GM12878 (cell line): ENCODE results near the gene FLT1. TPM values are rescaled to one million over a fixed set of nuclear protein-coding genes. Genes with fewer than 3 reads are reported as not detected.

Experiments
- ATAC-seq: fragments of 200-7000 bp; cut with Tn5 transposase; 3 replicates; pipeline ENCODE4 v1.9.1; 2020; ENCODE audit warnings: mild to moderate bottlenecking, moderate library complexity
- BruUV-seq: library from RNA; stranded (reverse); fragments of 400-500 nt; replicated peaks from 2 replicates; lab custom pipeline; 2021; lab: Mats Ljungman, UMichigan
- CTCF ChIA-PET: fragments of 300-600 bp; sonication (Branson Sonifier 250); formaldehyde crosslinking; extraction: SDS; loops from one replicate; lab custom pipeline; 2021; ENCODE audit warnings: inconsistent platforms; lab: Yijun Ruan, JAX
- POLR2A ChIA-PET: fragments of 350-600 bp; formaldehyde crosslinking; extraction: SDS; loops from one replicate; lab custom pipeline; 2021; ENCODE audit warnings: inconsistent platforms; lab: Charles Lee
- RAD21 ChIA-PET: fragments of 300-600 bp; sonication (Branson Sonifier 250); formaldehyde crosslinking; loops from one replicate; lab custom pipeline; 2023; ENCODE audit warnings: antibody characterized with exemption; ENCODE audit not compliant: unreplicated experiment; lab: Charles Lee
- SMC1A ChIA-PET: fragments of 300-600 bp; sonication (Branson Sonifier 250); formaldehyde crosslinking; loops from one replicate; lab custom pipeline; 2023; ENCODE audit not compliant: unreplicated experiment, uncharacterized antibody; lab: Charles Lee
- DNase-seq: peaks from one replicate; pipeline ENCODE4 v3.0.0-alpha.2; 2011; ENCODE audit warnings: low read depth, low spot score
- FAIRE-seq: peaks from 3 replicates; lab custom pipeline; 2011; peaks lifted over from hg19 to GRCh38; lab: Jason Lieb, UNC
- H2AFZ ChIP-seq: 2 replicates; pipeline ENCODE4 v1.6.0; 2011; ENCODE audit warnings: low read depth, low read length, control low read depth; ENCODE audit not compliant: control insufficient read depth
- H3K27ac ChIP-seq: 2 replicates; pipeline ENCODE4 v1.5.1; 2011; ENCODE audit warnings: control low read depth; ENCODE audit not compliant: control insufficient read depth, insufficient read depth
- H3K27me3 ChIP-seq, 2 experiments: replicated peaks in 1 of 2; 2 replicates each; pipeline versions ENCODE4 v1.6.0 to v1.6.1; 2011; ENCODE audit warnings: low read length in 1 of 2; ENCODE audit not compliant: control insufficient read depth in 2 of 2, insufficient read depth in 2 of 2
- H3K36me3 ChIP-seq, 2 experiments: 2 replicates each; pipeline ENCODE4 v1.5.1; 2011; ENCODE audit warnings: low read length in 1 of 2; ENCODE audit not compliant: control insufficient read depth in 2 of 2, insufficient read depth in 2 of 2
- H3K4me1 ChIP-seq: 2 replicates; pipeline ENCODE4 v1.6.1; 2011; ENCODE audit warnings: mild to moderate bottlenecking, low read length, moderate library complexity, mixed read lengths; ENCODE audit not compliant: control insufficient read depth, insufficient read depth
- H3K4me2 ChIP-seq: 2 replicates; pipeline ENCODE4 v1.6.0; 2011; ENCODE audit warnings: control low read depth; ENCODE audit not compliant: control insufficient read depth, insufficient read depth
- H3K4me3 ChIP-seq: fragments of 200-600 bp; sonication (generic); 2 replicates; pipeline ENCODE4 v1.5.1; 2016
- H3K79me2 ChIP-seq: 2 replicates; pipeline ENCODE4 v1.6.0; 2011; ENCODE audit warnings: low read length; ENCODE audit not compliant: control insufficient read depth, insufficient read depth
- H3K9ac ChIP-seq: 2 replicates; pipeline ENCODE4 v1.8.0; 2011; ENCODE audit warnings: low read length, control low read depth, mixed read lengths; ENCODE audit not compliant: control insufficient read depth, insufficient read depth
- H3K9me3 ChIP-seq: replicated peaks from 3 replicates; pipeline ENCODE4 v1.5.1; 2011; ENCODE audit warnings: mild to moderate bottlenecking, low read length; ENCODE audit not compliant: control insufficient read depth, insufficient read depth
- H4K20me1 ChIP-seq: 2 replicates; pipeline ENCODE4 v1.6.0; 2011; ENCODE audit not compliant: control insufficient read depth, insufficient read depth
- CTCF ChIP-seq, 3 experiments: IDR thresholded peaks in 2 of 3; conservative IDR thresholded peaks in 1 of 3; 2 replicates each; pipeline ENCODE4 v1.5.1; 2011; ENCODE audit warnings: low read depth in 3 of 3, low read length in 3 of 3, mild to moderate bottlenecking in 3 of 3, control low read depth in 2 of 3, moderate library complexity in 2 of 3, inconsistent platforms in 1 of 3, mixed read lengths in 1 of 3; ENCODE audit not compliant: control insufficient read depth in 2 of 3, insufficient read depth in 1 of 3; ENCODE audit errors: extremely low read depth in 1 of 3
- PBX3 ChIP-seq: IDR thresholded peaks from 2 replicates; pipeline ENCODE4 v1.6.1; 2011; ENCODE audit warnings: mild to moderate bottlenecking, low read depth, low read length, moderate library complexity; ENCODE audit not compliant: insufficient replicate concordance
- RAD21 ChIP-seq: IDR thresholded peaks from 2 replicates; pipeline ENCODE4 v1.6.1; 2011; ENCODE audit warnings: mild to moderate bottlenecking, low read depth, low read length, moderate library complexity; ENCODE audit not compliant: insufficient read depth
- SIX5 ChIP-seq: IDR thresholded peaks from 2 replicates; pipeline ENCODE4 v1.6.1; 2011; ENCODE audit warnings: mild to moderate bottlenecking, low read depth, low read length, moderate library complexity; ENCODE audit not compliant: severe bottlenecking
- SMAD1 ChIP-seq: fragments of 450-650 bp; IDR thresholded peaks from 2 replicates; pipeline ENCODE4 v1.6.1; 2018; ENCODE audit warnings: mild to moderate bottlenecking, low read depth; ENCODE audit not compliant: partially characterized antibody
- SREBF2 ChIP-seq: IDR thresholded peaks from 2 replicates; pipeline ENCODE4 v1.6.1; 2012; ENCODE audit warnings: mild to moderate bottlenecking, low read length
- SUPT20H ChIP-seq: IDR thresholded peaks from 2 replicates; pipeline ENCODE4 v1.6.1; 2011; ENCODE audit warnings: low read depth, mild to moderate bottlenecking, low read length, moderate library complexity, borderline replicate concordance; ENCODE audit not compliant: control insufficient read depth
- WGBS: methylation state at CpG from one replicate; pipeline ENCODE4 v1.1.6; 2016; ENCODE audit warnings: low lambda C conversion rate; ENCODE audit not compliant: insufficient replicate concordance, insufficient coverage; ENCODE audit errors: missing lambda C conversion rate; 5-methylcytosine and 5-hydroxymethylcytosine counted together
- in situ Hi-C: fragments of 300-500 bp; cut with MboI; formaldehyde crosslinking; loops from 9 replicates; pipeline ENCODE4 v1.14.3; 2018; ENCODE audit warnings: mixed read lengths
- intact Hi-C: fragments of 100-400 bp; cut with micrococcal nuclease; formaldehyde crosslinking; loops from one replicate; pipeline ENCODE4 v1.14.2; 2022; ENCODE audit not compliant: unreplicated experiment
- polyA plus RNA-seq, 11 experiments: library from polyadenylated mRNA; depleted of rRNA in 4 of 11; unstranded in 6 of 11; stranded (reverse) in 5 of 11; fragments of >200 nt; fragmentation: Nextera tagmentation in 4 of 11; fragmentation: Illumina TruSeq in 1 of 11; extraction: Ambion mirVana in 4 of 11; extraction: Trizol in 1 of 11; gene quantifications; 1 replicate in 1 of 11; 2 replicates in 10 of 11; pipeline versions ENCODE4 v1.2.1 to v1.2.3, GENCODE V29; 2011 to 2016; ENCODE audit warnings: inconsistent platforms in 2 of 11, missing spikeins in 2 of 11, low read depth in 1 of 11
- total RNA-seq, 4 experiments: library from RNA; depleted of rRNA in 3 of 4; stranded (reverse); fragments of >200 nt in 3 of 4; fragmentation: Illumina TruSeq in 1 of 4; extraction: Trizol in 1 of 4; gene quantifications; 2 replicates each; pipeline versions ENCODE4 v1.2.1 to v1.2.3, GENCODE V29; 2013 to 2021

The FLT1 gene
- total and polyA plus RNA-seq, 10 of the 15 experiments (the other 5 are each of a cell fraction or from before 2014, with no cell fraction given): 0.55 to 5.6 (median 0.84) TPM

- Histone ChIP-seq H3K9me3 (no peaks in the 10 kb centered on the region), H3K27ac (no peak overlapping the region), H4K20me1 (no peaks in the 10 kb centered on the region), H3K79me2 (no peaks in the 10 kb centered on the region), H3K4me1 (peaks cover 7% of the 10 kb centered on the region; the same call in 1 of the 2 replicates), H2AFZ (no peak overlapping the region), H3K4me2 (no peak overlapping the region), H3K4me3 (no peak overlapping the region), H3K9ac (no peak overlapping the region), H3K36me3 (peaks cover 2 to 13% of the 10 kb centered on the region in 2 experiments; a peak in 2 of 4 replicates), H3K27me3 (no peaks in the 10 kb centered on the region)
- no peak for TF ChIP-seq SMAD1
- no peak for TF ChIP-seq SREBF2
- no peak for TF ChIP-seq SUPT20H
- TF ChIP-seq CTCF (IDR thresholded peaks at IDR 0.05 in 2 of 3, conservative IDR thresholded peaks at IDR 0.05 in 1 of 3; ENCODE audit: control insufficient read depth in 2 of 3, extremely low read depth in 1 of 3, insufficient read depth in 1 of 3, low read depth in 3 of 3, low read length in 3 of 3): 0 out of 6 replicates have a peak, but pooled peaks of 2 of the 3 experiments have one; percentile 10
- no peak for TF ChIP-seq PBX3
- peak; percentile 47 for TF ChIP-seq RAD21
- TF ChIP-seq SIX5: no peak
- DNase-seq: no peak
- in situ Hi-C loops: no loop called here
- SMC1A ChIA-PET: interaction anchor here (0.6 to 0.9 kb wide), 3 partner anchors 68 to 127 kb away, joined by 3 read pairs; no protein-coding TSS in a partner anchor
- no peak for FAIRE-seq
- 95% methylated on average over 3 of the region's 3 CpGs for WGBS
- CTCF ChIA-PET: interaction anchor here (1.1 kb wide), 2 partner anchors 214 to 290 kb away, joined by 3 read pairs; no protein-coding TSS in a partner anchor
- intact Hi-C loops: no loop called here
- RAD21 ChIA-PET: no interaction called here
- ATAC-seq: no peak
- POLR2A ChIA-PET: no interaction called here
- BruUV-seq: no TSS peak
Measured at GRCh38 chr13:28273919-28274318, 221.0 kb downstream of the FLT1 start.
